T-cell (primary cell): ENCODE data around the gene MBD5. TPM values are rescaled to one million over a fixed set of nuclear protein-coding genes. Genes with fewer than 3 reads are reported as not detected.

ENCODE experiments used
- ATAC-seq, 4 experiments: fragments of 200-7000 bp in 3 of 4; fragments of 150-1000 bp in 1 of 4; cut with Tn5 transposase; replicated peaks in 1 of 4; 1 replicate in 3 of 4; 2 replicates in 1 of 4; pipeline ENCODE4 v1.10.0; 2021; ENCODE audit warnings: moderate library complexity in 3 of 4, mild to moderate bottlenecking in 2 of 4, moderate number of reproducible peaks in 1 of 4
- CTCF ChIA-PET, 2 donors: fragments of 300-600 bp; sonication (Branson Sonifier 250); formaldehyde crosslinking; loops; one replicate each; lab custom pipeline; 2022; ENCODE audit warnings: antibody characterized with exemption in 2 of 2; lab: Charles Lee
- POLR2A ChIA-PET, 2 donors: fragments of 300-600 bp; sonication (Branson Sonifier 250); formaldehyde crosslinking; loops; one replicate each; lab custom pipeline; 2022; ENCODE audit warnings: antibody characterized with exemption in 2 of 2; lab: Charles Lee
- DNase-seq, 35 experiments: peaks; one replicate each; pipeline versions ENCODE4 v3.0.0 to v3.0.0-alpha.2; 2013 to 2023
- H3K27ac ChIP-seq: one replicate; pipeline ENCODE4 v1.5.1; 2013; ENCODE audit warnings: low read length
- H3K27me3 ChIP-seq, 2 experiments: replicated peaks in 1 of 2; 1 replicate in 1 of 2; 2 replicates in 1 of 2; pipeline versions ENCODE4 v1.6.1 to v1.7.0; 2013; ENCODE audit warnings: low read length in 1 of 2, mixed read lengths in 1 of 2; ENCODE audit not compliant: control insufficient read depth in 2 of 2, insufficient read depth in 2 of 2; ENCODE audit errors: extremely low read depth in 1 of 2
- H3K36me3 ChIP-seq, 2 donors: 1 replicate in 1 of 2; 2 replicates in 1 of 2; pipeline versions ENCODE4 v1.6.1 to v1.7.0; 2013; ENCODE audit warnings: low read length in 1 of 2; ENCODE audit not compliant: control insufficient read depth in 2 of 2, insufficient read depth in 1 of 2; ENCODE audit errors: extremely low read depth in 1 of 2
- H3K4me1 ChIP-seq, 2 experiments: 1 replicate in 1 of 2; 2 replicates in 1 of 2; pipeline versions ENCODE4 v1.6.1 to v1.7.0; 2013; ENCODE audit warnings: low read length in 2 of 2, mixed read lengths in 1 of 2; ENCODE audit not compliant: insufficient read depth in 2 of 2, control insufficient read depth in 1 of 2; ENCODE audit errors: extremely low read depth in 1 of 2
- H3K4me3 ChIP-seq, 2 donors: 1 replicate in 1 of 2; 2 replicates in 1 of 2; pipeline versions ENCODE4 v1.5.1 to v1.7.0; 2013; ENCODE audit warnings: mild to moderate bottlenecking in 2 of 2, low read length in 1 of 2, moderate library complexity in 1 of 2; ENCODE audit not compliant: control insufficient read depth in 1 of 2; ENCODE audit errors: extremely low read depth in 1 of 2
- H3K9me3 ChIP-seq: 2 replicates; pipeline ENCODE4 v1.7.0; 2013
- H3K27ac Mint-ChIP-seq, 2 donors: one replicate each; pipeline ENCODE4 v1.8.0; 2020 to 2021; ENCODE audit warnings: mild to moderate bottlenecking in 2 of 2, mixed read lengths in 2 of 2
- H3K27me3 Mint-ChIP-seq, 2 donors: one replicate each; pipeline ENCODE4 v1.8.0; 2021 to 2022; ENCODE audit warnings: mixed read lengths in 2 of 2
- H3K36me3 Mint-ChIP-seq: one replicate; pipeline ENCODE4 v1.8.0; 2021; ENCODE audit warnings: mixed read lengths
- H3K4me1 Mint-ChIP-seq, 3 donors: one replicate each; pipeline ENCODE4 v1.8.0; 2020 to 2022; ENCODE audit warnings: mixed read lengths in 3 of 3, mild to moderate bottlenecking in 1 of 3
- H3K4me3 Mint-ChIP-seq, 3 donors: one replicate each; pipeline ENCODE4 v1.8.0; 2020 to 2022; ENCODE audit warnings: mild to moderate bottlenecking in 3 of 3, mixed read lengths in 3 of 3, moderate library complexity in 3 of 3
- H3K9me3 Mint-ChIP-seq, 3 donors: one replicate each; pipeline ENCODE4 v1.8.0; 2020 to 2022; ENCODE audit warnings: mixed read lengths in 3 of 3
- WGBS: methylation state at CpG from one replicate; pipeline ENCODE4 v1.1.5; 2013; ENCODE audit warnings: missing lambda C conversion rate; ENCODE audit not compliant: insufficient coverage; 5-methylcytosine and 5-hydroxymethylcytosine counted together
- total RNA-seq, 35 experiments: library from RNA in 6 of 35; stranded (reverse) in 6 of 35; fragments of 120-200 nt in 1 of 35; gene quantifications; one replicate each; pipeline versions ENCODE4 v1.2.1 to v1.2.4 and lab custom pipeline; 2013 to 2026

MBD5 gene
- total RNA-seq, 5 donors from 2014 or later (not counting 1 experiment from before 2014, with no cell fraction given) = 34.6 to 81.9 (median 45.6) TPM

- no peak overlapping the region for H3K4me3 ChIP-seq
- no CpG with 5 or more reads among the region's 3 CpGs for WGBS
- H3K9me3 ChIP-seq = no peaks in the 10 kb centered on the region
- Mint-ChIP-seq H3K36me3 (peaks cover 52% of the 10 kb centered on the region), H3K4me3 (no peak overlapping the region), H3K27ac (no peak overlapping the region), H3K4me1 (no peaks in the 10 kb centered on the region), H3K9me3 (no peaks in the 10 kb centered on the region), H3K27me3 (no peaks in the 10 kb centered on the region)
- H3K27ac ChIP-seq = no peak overlapping the region
- DNase-seq = no peak
- no peaks in the 10 kb centered on the region for H3K27me3 ChIP-seq
- peaks cover 0 to 6% of the 10 kb centered on the region in 2 donors for H3K36me3 ChIP-seq
- ChIA-PET POLR2A (no interaction called here), CTCF (interaction anchor here in 1 of 2 donors (0.6 kb wide), 1 partner anchor 32 kb away, joined by 3 read pairs; no protein-coding TSS in a partner anchor)
- H3K4me1 ChIP-seq = no peaks in the 10 kb centered on the region
- ATAC-seq = no peak
These were observed 466.5 kb downstream of the MBD5 start for GRCh38 chr2:148487439-148487838.

DNA sequence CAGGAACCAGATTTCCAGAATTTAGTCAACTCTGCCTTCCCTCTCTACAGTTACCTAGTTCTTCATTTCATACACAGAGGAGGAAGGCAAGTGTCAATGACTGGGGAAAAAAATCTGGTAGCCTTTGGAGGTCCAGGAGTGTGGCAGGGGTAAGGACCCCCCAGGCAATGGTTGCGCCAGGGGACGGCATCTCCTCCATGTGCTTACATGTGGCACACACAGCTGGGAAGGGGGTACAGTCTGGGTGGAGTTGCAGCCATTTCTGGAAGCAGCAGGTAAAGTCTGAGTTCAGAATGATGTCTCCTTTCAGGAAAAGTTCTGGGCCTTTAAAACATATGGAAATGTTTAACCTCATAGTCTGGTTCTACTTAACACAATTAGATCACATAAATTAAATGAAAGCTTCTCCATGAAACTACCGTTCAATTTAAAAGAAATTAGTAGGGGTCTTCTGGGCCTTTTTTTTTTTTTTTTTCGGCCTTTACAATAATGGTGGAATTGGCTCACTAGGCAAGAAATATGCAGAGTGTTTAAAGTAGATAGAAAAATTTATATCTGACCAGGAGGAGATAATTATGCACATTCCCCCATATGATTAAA lies 470.0 kb downstream of the MBD5 start:
- no peaks in the 10 kb centered on the region for H3K27me3 Mint-ChIP-seq
- CTCF ChIA-PET = interaction anchor here in 1 of 2 donors (0.6 kb wide), 1 partner anchor 242 kb away, joined by 6 read pairs; no protein-coding TSS in a partner anchor

GRCh38 chr2:148493822-148494563 lies 473.1 kb downstream of the MBD5 start:
- Histone ChIP-seq H3K4me1 (no peaks in the 10 kb centered on the region), H3K36me3 (peaks cover 0 to 9% of the 10 kb centered on the region in 2 donors), H3K4me3 (no peak overlapping the region), H3K27ac (no peak overlapping the region), H3K27me3 (no peaks in the 10 kb centered on the region), H3K9me3 (no peaks in the 10 kb centered on the region)
- Mint-ChIP-seq H3K36me3 (peaks cover 31% of the 10 kb centered on the region), H3K4me1 (peaks cover 10 to 12% (median 10%) of the 10 kb centered on the region in 3 donors), H3K9me3 (no peaks in the 10 kb centered on the region), H3K4me3 (no peak overlapping the region), H3K27me3 (no peaks in the 10 kb centered on the region), H3K27ac (no peak overlapping the region)
- POLR2A ChIA-PET = interaction anchor here in 1 of 2 donors (0.5 kb wide), 1 partner anchor 519 kb away, joined by 6 read pairs; no protein-coding TSS in a partner anchor
- ATAC-seq (no peak), DNase-seq (no peak)
- CTCF ChIA-PET = interaction anchor here (0.6 kb wide), 2 partner anchors 30 to 333 kb away, joined by 3 to 7 read pairs; no protein-coding TSS in a partner anchor
- no CpG with 5 or more reads among the region's 2 CpGs for WGBS

More for the DNA sequence above, 470.0 kb downstream of the MBD5 start:
- peaks cover 0 to 6% of the 10 kb centered on the region in 2 donors for H3K36me3 ChIP-seq
- H3K4me3 ChIP-seq = no peak overlapping the region
- H3K4me3 Mint-ChIP-seq = no peak overlapping the region
- no peaks in the 10 kb centered on the region for H3K4me1 ChIP-seq
- H3K9me3 Mint-ChIP-seq = no peaks in the 10 kb centered on the region
- no peaks in the 10 kb centered on the region for H3K27me3 ChIP-seq
- POLR2A ChIA-PET = no interaction called here
- no peak overlapping the region for H3K27ac Mint-ChIP-seq
- H3K4me1 Mint-ChIP-seq = peaks cover 4 to 7% (median 7%) of the 10 kb centered on the region in 3 donors
- DNase-seq (no peak), ATAC-seq (no peak)
- H3K9me3 ChIP-seq = no peaks in the 10 kb centered on the region
- H3K27ac ChIP-seq = no peak overlapping the region
- 100% methylated on average over 2 of the region's 4 CpGs for WGBS
- peaks cover 46% of the 10 kb centered on the region for H3K36me3 Mint-ChIP-seq

- peaks cover 15% of the 10 kb centered on the region for H3K36me3 Mint-ChIP-seq
- H3K4me3 Mint-ChIP-seq = no peak overlapping the region
- no peaks in the 10 kb centered on the region for H3K9me3 Mint-ChIP-seq
- peaks cover 10 to 12% (median 10%) of the 10 kb centered on the region in 3 donors for H3K4me1 Mint-ChIP-seq
- POLR2A ChIA-PET = no interaction called here
- Histone ChIP-seq H3K27ac (no peak overlapping the region), H3K4me1 (no peaks in the 10 kb centered on the region), H3K4me3 (no peak overlapping the region), H3K36me3 (peaks cover 0 to 3% of the 10 kb centered on the region in 2 donors), H3K9me3 (no peaks in the 10 kb centered on the region), H3K27me3 (no peaks in the 10 kb centered on the region)
- H3K27ac Mint-ChIP-seq = no peak overlapping the region
- 100% methylated on average over 1 of the region's 2 CpGs for WGBS
- CTCF ChIA-PET = interaction anchor here in 1 of 2 donors (0.9 kb wide), 1 partner anchor 14 kb away, joined by 3 read pairs; no protein-coding TSS in a partner anchor
- H3K27me3 Mint-ChIP-seq = no peaks in the 10 kb centered on the region
- ATAC-seq = no peak
- no peak for DNase-seq
These were observed 474.7 kb downstream of the MBD5 start for GRCh38 chr2:148495586-148495985.

DNA sequence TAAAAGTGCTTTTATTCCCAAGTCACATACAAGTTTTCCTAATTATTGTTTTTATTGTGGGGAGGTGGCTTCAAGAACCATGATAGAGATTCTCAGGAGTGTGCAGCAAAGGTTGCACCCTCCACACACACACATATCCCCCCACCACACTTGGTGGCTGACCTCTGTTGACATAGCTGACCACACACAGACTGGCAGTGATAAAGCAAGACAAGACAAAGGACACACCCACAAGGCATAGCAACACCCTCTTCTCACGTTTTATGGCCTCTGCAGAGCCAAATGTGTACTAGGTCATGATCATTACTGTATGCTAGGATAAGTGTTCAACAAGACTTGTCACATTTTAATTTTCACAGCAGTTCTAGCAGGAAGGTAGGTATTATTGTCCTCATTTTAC lies 480.7 kb downstream of the MBD5 start:
- Mint-ChIP-seq H3K27me3 (no peaks in the 10 kb centered on the region), H3K4me1 (no peaks in the 10 kb centered on the region), H3K9me3 (no peaks in the 10 kb centered on the region), H3K27ac (no peak overlapping the region), H3K4me3 (no peak overlapping the region), H3K36me3 (peaks cover 4% of the 10 kb centered on the region)
- ChIA-PET CTCF (interaction anchor here in 1 of 2 donors (1.3 kb wide), 1 partner anchor 7 kb away, joined by 5 read pairs; no protein-coding TSS in a partner anchor), POLR2A (no interaction called here)
- no CpG with 5 or more reads among the region's 1 CpG for WGBS
- no peaks in the 10 kb centered on the region for H3K4me1 ChIP-seq
- no peaks in the 10 kb centered on the region for H3K27me3 ChIP-seq
- H3K27ac ChIP-seq = no peak overlapping the region
- peaks cover 0 to 3% of the 10 kb centered on the region in 2 donors for H3K36me3 ChIP-seq
- no peak for ATAC-seq
- no peak overlapping the region for H3K4me3 ChIP-seq
- H3K9me3 ChIP-seq = no peaks in the 10 kb centered on the region
- DNase-seq = no peak

- ChIA-PET CTCF (no interaction called here), POLR2A (no interaction called here)
- Histone ChIP-seq H3K4me3 (no peak overlapping the region), H3K27me3 (no peaks in the 10 kb centered on the region), H3K27ac (no peak overlapping the region), H3K4me1 (no peaks in the 10 kb centered on the region), H3K9me3 (no peaks in the 10 kb centered on the region), H3K36me3 (no peaks in the 10 kb centered on the region)
- Mint-ChIP-seq H3K9me3 (no peaks in the 10 kb centered on the region), H3K27ac (no peak overlapping the region), H3K36me3 (peaks cover 4% of the 10 kb centered on the region), H3K4me1 (no peaks in the 10 kb centered on the region), H3K4me3 (no peak overlapping the region), H3K27me3 (no peaks in the 10 kb centered on the region)
- WGBS = no CpG with 5 or more reads among the region's 2 CpGs
- DNase-seq = no peak
- ATAC-seq = no peak
These were observed 482.6 kb downstream of the MBD5 start for GRCh38 chr2:148503516-148503915.
